22Rv1 (cell line): Measurements from ENCODE around the gene MTSS2.
A peak's percentile ranks its signal among the peaks of the same experiment; 100 is the strongest.

Source experiments
- H3K27ac ChIP-seq: fragments of 450-650 bp; 2 replicates; pipeline ENCODE4 v1.5.1; 2017
- ZFX ChIP-seq: fragments of 450-650 bp; IDR thresholded peaks from 2 replicates; pipeline ENCODE4 v1.6.1; 2017; ENCODE audit warnings: antibody characterized with exemption, borderline replicate concordance
- TF ChIP-seq, protein P1 (sequence below): fragments of 450-650 bp; IDR thresholded peaks from 2 replicates; pipeline ENCODE4 v1.5.1; 2017; ENCODE audit warnings: mild to moderate bottlenecking

Gene MTSS2, protein sequence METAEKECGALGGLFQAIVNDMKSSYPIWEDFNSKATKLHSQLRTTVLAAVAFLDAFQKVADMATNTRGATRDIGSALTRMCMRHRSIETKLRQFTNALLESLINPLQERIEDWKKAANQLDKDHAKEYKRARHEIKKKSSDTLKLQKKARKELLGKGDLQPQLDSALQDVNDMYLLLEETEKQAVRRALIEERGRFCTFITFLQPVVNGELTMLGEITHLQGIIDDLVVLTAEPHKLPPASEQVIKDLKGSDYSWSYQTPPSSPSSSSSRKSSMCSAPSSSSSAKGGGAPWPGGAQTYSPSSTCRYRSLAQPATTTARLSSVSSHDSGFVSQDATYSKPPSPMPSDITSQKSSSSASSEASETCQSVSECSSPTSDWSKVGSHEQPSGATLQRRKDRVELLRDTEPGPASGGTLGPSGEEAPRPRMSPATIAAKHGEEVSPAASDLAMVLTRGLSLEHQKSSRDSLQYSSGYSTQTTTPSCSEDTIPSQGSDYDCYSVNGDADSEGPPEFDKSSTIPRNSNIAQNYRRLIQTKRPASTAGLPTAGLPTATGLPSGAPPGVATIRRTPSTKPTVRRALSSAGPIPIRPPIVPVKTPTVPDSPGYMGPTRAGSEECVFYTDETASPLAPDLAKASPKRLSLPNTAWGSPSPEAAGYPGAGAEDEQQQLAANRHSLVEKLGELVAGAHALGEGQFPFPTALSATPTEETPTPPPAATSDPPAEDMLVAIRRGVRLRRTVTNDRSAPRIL

DNA sequence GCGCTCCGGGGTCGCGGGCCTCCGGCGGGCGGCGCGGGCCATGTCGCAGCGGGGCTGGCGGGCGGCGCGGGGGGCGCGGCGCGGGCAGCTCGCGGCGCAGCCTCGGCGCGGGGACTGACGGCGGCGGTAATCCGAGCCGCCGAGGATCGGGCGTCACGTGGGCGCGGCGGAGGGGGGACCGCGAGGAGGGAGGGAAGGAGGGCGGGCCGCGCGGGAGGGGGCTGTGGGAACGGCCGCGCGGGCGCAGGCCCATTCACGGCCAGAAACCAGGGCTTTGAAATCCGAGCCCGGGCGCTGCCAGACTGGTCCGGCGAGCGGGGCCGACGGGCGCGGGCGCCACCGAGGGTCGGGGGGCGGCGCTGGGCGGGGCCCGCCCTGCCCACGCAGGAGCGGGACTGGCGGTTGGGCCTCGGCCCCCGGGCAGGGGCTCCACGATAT, at the start of gene MTSS2:
MTSS2 (minus strand) TSS at position 116 of the 438 bp plus-strand sequence. CDS start 262 bp downstream, outside the sequence.
- peak within 1 kb of the TSS; percentile 81 for H3K27ac ChIP-seq
- no peak for TF ChIP-seq ZFX
- TF ChIP-seq, protein P1, sequence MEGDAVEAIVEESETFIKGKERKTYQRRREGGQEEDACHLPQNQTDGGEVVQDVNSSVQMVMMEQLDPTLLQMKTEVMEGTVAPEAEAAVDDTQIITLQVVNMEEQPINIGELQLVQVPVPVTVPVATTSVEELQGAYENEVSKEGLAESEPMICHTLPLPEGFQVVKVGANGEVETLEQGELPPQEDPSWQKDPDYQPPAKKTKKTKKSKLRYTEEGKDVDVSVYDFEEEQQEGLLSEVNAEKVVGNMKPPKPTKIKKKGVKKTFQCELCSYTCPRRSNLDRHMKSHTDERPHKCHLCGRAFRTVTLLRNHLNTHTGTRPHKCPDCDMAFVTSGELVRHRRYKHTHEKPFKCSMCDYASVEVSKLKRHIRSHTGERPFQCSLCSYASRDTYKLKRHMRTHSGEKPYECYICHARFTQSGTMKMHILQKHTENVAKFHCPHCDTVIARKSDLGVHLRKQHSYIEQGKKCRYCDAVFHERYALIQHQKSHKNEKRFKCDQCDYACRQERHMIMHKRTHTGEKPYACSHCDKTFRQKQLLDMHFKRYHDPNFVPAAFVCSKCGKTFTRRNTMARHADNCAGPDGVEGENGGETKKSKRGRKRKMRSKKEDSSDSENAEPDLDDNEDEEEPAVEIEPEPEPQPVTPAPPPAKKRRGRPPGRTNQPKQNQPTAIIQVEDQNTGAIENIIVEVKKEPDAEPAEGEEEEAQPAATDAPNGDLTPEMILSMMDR = no peak

DNA sequence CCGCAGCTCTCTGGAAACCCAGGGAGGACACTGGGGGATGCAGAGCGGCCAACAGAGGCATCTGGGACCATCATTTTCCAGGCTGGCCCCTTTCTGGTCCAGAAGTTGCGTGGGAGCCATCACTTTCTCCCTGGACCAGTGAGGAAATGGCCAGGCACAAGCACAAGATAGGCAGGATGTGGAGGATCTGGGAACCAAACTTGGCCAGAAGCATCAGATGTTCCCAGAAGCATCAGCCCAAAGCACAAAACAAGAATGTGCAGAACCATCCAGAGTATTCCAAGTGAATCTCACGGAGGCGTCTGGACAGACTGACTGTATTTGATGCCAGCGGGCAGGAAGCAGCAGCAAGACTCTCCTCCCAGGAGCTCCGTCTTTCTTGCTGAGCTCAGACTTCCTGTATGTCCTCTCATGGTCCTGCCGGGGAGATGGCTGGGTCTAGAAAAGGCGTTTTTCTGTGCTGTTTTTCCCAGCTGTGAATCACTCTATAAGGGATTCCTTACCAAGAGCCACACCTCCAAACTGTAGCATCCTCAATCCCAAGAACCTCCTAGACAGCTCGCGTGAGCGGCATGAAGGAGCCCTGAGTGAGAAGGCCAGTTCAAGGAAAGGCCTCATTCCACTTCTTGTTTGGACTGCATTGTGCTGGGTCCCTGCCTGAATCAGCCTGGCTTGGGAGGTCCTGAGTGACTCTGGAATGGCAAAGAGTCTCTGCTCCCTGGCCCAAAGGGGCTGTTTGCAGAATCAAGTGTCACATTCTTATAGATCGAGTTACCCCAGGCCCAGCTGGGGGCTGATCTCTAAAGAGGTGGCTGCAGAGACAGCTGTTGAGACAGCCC, 49.5 kb upstream of the MTSS2 start:
- no peak overlapping the region for H3K27ac ChIP-seq
- TF ChIP-seq, protein P1 = no peak
- TF ChIP-seq ZFX = no peak

DNA sequence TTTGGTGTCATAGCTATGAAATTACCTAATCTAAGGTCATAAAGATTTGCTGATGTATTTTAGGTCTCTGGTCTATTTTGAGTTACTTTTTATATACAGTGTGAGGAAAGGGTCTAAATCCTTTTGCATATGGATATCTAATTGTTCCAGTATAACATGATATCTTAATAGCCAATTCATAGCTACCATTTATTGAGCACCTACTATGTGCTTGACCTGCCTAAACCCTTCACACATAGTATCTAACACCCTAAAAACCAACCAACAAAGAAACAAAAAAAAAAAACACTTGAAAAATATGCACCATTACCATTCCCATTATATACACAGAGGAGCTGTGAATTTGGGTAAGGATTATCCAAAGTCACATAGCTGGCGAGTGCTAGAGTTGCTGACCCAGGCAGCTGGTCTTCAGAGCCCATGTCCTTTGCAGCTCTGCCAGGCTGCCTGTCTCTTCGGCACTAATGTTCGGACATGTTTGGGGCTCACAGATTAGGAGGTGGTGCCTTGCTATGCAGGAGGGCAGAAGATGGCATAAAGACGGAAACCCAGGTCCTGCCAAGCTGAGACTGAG, 48.8 kb upstream of the MTSS2 start:
- TF ChIP-seq, protein P1 = no peak
- no peak for TF ChIP-seq ZFX
- no peak overlapping the region for H3K27ac ChIP-seq

DNA sequence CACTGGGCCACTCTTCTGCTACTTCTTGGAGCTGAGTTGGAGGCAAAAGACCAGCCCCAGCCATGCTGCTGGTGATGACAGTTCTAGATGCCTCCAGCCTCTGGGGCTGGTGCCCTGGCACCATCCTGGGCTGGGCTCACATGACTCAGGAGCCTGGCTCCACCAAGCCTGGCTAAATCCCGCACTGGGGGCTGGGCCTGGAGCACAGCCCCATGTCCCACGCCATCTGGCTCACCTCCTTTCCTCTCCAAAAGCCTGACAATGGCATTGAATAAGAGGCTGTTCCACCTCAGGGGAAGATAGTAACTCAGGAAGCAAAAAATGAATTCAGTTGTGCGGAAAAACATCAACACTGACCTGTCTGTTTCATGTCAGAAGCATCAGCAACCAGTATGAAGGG, 45.1 kb upstream of the MTSS2 start:
- TF ChIP-seq, protein P1 = no peak
- TF ChIP-seq ZFX = no peak
- H3K27ac ChIP-seq = no peak overlapping the region

DNA sequence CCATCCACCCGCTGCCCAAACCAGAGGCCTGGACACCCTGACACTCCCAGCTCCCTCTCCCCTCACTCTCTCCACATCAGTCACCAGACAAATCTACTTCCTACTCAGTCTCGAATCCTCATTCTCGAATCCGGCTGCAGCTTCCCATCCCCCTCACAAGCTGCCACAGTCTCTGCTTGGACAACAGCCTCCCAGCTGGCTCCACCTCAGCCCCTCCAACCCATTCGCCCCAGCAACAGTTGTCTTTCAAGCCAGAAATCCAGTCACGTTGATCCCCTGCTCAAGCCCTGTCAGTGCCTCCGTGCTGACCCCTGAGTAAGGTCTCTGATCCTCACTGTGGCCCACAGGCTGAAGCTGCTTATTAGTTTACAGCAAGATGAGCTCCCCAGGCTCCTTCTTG, 44.2 kb upstream of the MTSS2 start:
- no peak for TF ChIP-seq ZFX
- TF ChIP-seq, protein P1 = no peak
- no peak overlapping the region for H3K27ac ChIP-seq

DNA sequence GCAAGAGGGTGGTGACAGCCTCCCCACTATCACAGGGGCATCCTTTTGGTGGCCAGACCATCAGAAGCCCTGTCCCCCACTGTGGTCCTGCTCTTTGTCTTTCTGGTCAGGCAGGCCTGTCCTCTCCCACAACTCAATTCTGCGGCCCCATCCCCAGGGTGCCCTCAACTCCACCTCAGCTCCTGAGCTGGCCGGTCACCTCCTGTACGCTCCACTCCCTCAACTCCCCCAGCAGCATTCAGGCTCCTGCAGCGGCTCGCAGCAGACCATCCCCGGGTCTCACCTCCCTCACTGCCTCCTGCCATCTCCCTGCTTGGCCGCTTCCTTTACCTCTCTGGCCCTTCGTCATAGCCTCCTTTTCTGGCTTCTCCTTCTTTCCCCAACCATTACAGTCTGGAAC, 43.4 kb upstream of the MTSS2 start:
- H3K27ac ChIP-seq = no peak overlapping the region
- no peak for TF ChIP-seq ZFX
- TF ChIP-seq, protein P1 = no peak
